Measurements from ENCODE around the gene RRM2.
A peak's percentile ranks its signal among the peaks of the same experiment; 100 is the strongest.
"Not testable (repeated sequence)": the region's sequence is repeated elsewhere in the genome, so short reads cannot be mapped to it uniquely, and the experiment has no call there.

RRM2 gene

GRCh38 chr2:10091182-10091888 is 31.2 kb upstream of the RRM2 start:
- DNase-seq: no peak

GRCh38 chr2:10091889-10092244 is 30.7 kb upstream of the RRM2 start:
- not testable (repeated sequence) for DNase-seq

- no peak for DNase-seq
Observed at GRCh38 chr2:10094271-10094814, 28.2 kb upstream of the RRM2 start.

- no peak for DNase-seq
Observed at GRCh38 chr2:10095175-10095574, 27.4 kb upstream of the RRM2 start.

GRCh38 chr2:10096641-10097040 is 25.9 kb upstream of the RRM2 start:
- no peak for DNase-seq

- peak; percentile 63 for DNase-seq
Observed at GRCh38 chr2:10097352-10098148, 25.0 kb upstream of the RRM2 start.

GRCh38 chr2:10101491-10101890 is 21.0 kb upstream of the RRM2 start:
- DNase-seq: no peak

GRCh38 chr2:10103179-10103578 is 19.4 kb upstream of the RRM2 start:
- DNase-seq: no peak

GRCh38 chr2:10104906-10105305 is 17.6 kb upstream of the RRM2 start:
- not testable (repeated sequence) for DNase-seq

- no peak for DNase-seq
Observed at GRCh38 chr2:10109311-10109710, 13.2 kb upstream of the RRM2 start.

GRCh38 chr2:10119027-10119325 is 3.6 kb upstream of the RRM2 start:
- DNase-seq: no peak

GRCh38 chr2:10119601-10120157 is 2.9 kb upstream of the RRM2 start:
- DNase-seq: no peak

GRCh38 chr2:10120158-10120876 is 2.2 kb upstream of the RRM2 start:
- DNase-seq: peak; percentile 90

GRCh38 chr2:10120877-10121574 is 1.5 kb upstream of the RRM2 start:
- DNase-seq: peak; percentile 38

GRCh38 chr2:10123281-10123680 is 742 bp downstream of the RRM2 start:
- no peak for DNase-seq

GRCh38 chr2:10124538-10125045 is 2.1 kb downstream of the RRM2 start:
- DNase-seq: peak; percentile 77

- DNase-seq: no peak
Observed at GRCh38 chr2:10125842-10126631, 3.5 kb downstream of the RRM2 start.

- no peak for DNase-seq
Observed at GRCh38 chr2:10126632-10127026, 4.1 kb downstream of the RRM2 start.

- DNase-seq: no peak
Observed at GRCh38 chr2:10128420-10128819, 5.9 kb downstream of the RRM2 start.

GRCh38 chr2:10129490-10129889 is 7.0 kb downstream of the RRM2 start:
- no peak for DNase-seq

GRCh38 chr2:10132043-10132575 is 9.6 kb downstream of the RRM2 start:
- no peak for DNase-seq
